Midbrain (tissue), 1 donor: ENCODE data around the gene MLXIPL.
"Not testable (repeated sequence)": the region's sequence is repeated elsewhere in the genome, so short reads cannot be mapped to it uniquely, and the experiment has no call there.

Experiments
- DNase-seq: peaks from one replicate; lab custom pipeline; 2025; lab: John Stamatoyannopoulos, UW

MLXIPL gene, protein sequence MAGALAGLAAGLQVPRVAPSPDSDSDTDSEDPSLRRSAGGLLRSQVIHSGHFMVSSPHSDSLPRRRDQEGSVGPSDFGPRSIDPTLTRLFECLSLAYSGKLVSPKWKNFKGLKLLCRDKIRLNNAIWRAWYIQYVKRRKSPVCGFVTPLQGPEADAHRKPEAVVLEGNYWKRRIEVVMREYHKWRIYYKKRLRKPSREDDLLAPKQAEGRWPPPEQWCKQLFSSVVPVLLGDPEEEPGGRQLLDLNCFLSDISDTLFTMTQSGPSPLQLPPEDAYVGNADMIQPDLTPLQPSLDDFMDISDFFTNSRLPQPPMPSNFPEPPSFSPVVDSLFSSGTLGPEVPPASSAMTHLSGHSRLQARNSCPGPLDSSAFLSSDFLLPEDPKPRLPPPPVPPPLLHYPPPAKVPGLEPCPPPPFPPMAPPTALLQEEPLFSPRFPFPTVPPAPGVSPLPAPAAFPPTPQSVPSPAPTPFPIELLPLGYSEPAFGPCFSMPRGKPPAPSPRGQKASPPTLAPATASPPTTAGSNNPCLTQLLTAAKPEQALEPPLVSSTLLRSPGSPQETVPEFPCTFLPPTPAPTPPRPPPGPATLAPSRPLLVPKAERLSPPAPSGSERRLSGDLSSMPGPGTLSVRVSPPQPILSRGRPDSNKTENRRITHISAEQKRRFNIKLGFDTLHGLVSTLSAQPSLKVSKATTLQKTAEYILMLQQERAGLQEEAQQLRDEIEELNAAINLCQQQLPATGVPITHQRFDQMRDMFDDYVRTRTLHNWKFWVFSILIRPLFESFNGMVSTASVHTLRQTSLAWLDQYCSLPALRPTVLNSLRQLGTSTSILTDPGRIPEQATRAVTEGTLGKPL

DNA sequence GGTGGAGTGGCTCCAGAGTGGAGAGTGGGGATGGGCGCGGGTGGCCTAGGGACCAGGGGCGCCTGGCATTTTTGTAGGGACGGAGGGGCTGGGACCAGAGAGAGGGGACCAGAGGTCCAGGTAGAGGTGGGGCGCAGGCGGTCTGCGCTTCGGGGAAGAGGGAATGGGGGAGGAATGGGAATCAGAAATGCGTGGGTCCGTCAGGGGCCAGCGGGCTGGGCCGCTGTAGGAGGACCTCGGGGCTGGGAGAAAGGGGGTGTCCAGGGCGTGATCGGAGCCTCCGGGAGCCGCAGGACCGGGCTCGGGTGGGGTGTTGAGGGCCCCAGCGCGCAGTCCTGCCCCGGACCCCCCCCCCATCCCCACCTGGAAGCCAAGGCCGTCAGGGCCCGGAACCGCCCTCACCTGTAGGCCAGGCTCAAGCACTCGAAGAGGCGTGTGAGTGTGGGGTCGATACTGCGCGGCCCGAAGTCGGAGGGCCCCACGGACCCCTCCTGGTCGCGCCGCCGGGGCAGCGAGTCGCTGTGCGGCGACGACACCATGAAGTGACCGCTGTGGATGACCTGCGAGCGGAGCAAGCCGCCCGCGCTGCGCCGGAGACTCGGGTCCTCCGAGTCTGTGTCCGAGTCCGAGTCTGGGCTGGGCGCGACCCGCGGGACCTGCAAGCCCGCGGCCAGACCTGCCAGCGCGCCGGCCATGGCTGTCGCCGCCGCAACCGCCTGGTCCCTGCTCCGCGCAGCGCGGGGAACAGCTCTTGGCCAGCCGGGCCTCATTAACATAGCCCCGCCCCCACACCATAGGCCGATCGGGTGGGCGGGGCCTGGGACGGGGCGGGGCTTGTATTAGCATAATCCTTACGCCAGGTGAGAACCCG lies at the start of gene MLXIPL:
MLXIPL (minus strand) TSS at position 725 of the 871 bp plus-strand sequence; CDS start at position 695, 30 bp downstream.
- DNase-seq: peak; percentile 41

DNA sequence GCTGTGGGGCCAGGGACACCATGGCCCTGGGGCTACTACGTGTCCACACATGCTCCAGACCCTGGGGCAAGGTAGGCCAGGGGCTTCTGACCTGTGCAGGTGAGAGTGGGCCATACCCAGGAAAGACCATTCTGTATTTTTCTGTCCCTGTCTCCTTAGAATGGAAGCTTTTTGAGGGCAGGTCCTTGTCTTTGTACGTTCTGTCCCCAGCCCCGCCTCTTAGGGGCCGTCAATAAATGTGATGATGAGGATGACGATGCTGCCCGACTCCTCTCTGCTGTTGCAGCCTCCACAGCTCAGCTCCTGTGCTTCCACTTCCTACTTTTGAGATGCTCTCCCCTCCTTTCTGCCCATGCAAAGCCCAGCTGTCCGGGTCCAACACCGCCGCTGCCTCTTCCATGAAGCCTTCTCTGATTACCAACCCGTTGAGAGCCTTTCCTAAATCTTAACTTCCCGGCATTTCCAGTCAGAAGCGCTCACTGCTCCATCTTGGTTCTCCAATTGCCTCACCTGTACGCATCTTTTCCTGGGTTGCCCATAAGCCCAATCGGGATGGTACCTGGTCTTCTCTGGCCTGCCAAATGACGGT lies 47.6 kb upstream of the MLXIPL start:
- no peak for DNase-seq

DNA sequence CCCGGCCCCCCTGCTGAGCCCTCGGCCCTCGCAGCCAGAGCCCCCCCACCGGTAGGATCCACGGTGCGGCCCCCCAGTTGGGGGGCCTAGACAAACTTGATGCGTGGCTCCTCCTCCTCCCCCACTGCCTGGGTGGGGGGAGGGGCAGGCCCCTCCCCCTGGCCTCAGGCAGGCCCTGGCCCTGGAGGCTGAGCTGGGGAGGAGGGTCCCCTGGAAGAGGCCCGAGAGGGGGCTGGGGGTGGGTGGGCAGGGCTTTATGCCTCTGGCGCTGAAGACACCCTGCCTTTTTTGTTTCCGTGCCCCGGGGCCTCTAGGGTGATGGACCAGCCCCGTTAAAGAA lies 47.0 kb upstream of the MLXIPL start:
- no peak for DNase-seq

DNA sequence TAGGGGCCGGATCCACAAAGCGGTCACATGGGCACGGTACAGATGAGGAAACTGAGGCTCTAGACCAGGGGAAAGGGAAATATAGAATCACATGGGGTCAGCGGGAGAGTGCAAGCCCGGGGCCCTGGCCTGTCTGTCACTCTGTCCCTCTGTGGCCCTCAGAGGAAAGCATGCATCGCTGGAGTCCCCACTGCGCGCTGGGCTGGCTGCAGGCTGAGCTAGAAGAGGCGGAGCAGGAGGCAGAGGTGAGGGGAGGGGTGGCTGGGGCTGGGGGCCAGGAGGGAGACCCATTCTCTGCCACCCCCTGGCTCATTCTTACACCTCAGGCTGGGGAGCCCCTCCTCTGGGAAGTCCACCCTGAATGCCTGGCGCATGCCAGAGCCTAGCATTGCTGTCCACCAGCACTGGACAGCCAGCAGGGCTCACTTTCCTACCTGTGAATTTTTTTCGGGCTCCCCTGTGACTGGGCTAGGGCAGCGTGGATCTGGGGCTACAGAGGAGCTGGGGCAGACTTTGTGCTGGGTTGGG lies 45.6 kb upstream of the MLXIPL start:
- no peak for DNase-seq

DNA sequence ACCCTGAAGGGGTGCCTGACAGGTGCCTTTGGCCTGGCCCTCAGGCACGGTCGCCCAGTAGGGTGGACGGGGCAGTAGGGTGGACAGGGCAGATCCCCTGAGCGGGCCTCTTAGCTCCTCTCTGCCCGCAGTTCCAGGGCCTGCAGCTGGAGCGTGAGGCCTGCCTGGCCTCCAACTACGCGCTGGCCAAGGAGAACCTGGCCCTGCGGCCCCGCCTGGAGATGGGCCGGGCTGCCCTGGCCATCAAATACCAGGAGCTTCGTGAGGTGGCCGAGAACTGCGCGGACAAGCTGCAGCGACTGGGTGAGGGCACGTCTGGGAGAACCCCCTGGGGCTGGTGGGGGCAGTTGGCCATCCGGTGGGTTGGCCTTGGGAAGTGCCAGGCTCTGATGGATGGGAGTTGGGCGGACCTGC lies 45.0 kb upstream of the MLXIPL start:
- DNase-seq: no peak

DNA sequence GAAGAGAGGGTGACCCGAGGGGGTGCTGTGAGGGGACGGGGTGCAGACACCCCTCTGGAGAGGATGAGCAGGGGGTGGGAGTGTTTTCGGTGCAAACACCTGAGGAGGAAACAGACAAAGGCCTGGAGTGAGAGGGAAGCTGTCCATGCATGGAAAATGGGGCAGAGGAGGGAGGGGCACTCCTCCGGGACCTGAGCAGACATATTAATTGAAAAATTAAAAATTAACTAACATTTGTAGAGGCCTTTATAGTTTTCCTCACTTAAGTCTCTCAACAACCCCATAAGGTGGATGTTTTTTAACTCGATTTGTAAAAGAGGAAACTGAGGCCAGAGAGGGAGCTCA lies 44.5 kb upstream of the MLXIPL start:
- no peak for DNase-seq

DNA sequence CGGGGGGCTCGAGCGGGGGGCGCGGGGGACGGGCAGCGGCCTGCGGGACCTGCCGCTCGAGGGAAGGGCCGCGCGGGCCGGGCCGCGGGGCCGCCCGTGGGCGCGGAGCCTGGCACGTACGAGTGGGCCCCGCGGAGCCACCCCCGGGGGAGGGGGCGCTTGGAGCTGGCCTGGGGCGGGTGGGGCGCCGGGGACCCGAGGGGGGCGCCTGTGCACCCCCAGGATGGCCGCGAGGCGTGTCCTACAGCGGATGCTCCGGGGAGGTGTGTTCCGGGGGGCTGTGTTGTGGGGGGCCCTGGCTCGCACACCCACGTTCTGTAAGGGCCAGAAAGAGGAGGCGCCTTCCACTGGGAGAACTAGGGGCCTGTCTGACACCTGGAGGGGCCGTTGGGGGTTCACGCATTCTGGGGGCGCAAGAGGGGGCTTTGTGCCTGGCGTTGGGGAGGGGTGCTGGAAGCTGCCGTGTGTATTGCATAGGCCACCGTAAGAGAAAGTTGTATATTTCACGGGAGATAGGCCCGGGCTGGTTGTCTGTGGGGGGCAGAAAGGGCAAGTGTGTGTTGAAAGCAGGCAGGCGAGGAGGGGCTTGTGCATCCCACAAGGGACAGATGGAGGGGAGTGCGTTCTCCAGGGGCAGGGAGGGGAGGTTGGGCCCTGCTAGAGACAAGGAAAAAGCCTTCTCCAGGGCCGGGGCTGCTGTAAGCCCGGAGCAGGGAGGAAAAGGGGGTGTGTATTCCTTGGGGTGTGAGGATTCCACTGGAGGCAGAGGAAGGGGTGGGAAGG lies 44.0 kb upstream of the MLXIPL start:
- DNase-seq: no peak

DNA sequence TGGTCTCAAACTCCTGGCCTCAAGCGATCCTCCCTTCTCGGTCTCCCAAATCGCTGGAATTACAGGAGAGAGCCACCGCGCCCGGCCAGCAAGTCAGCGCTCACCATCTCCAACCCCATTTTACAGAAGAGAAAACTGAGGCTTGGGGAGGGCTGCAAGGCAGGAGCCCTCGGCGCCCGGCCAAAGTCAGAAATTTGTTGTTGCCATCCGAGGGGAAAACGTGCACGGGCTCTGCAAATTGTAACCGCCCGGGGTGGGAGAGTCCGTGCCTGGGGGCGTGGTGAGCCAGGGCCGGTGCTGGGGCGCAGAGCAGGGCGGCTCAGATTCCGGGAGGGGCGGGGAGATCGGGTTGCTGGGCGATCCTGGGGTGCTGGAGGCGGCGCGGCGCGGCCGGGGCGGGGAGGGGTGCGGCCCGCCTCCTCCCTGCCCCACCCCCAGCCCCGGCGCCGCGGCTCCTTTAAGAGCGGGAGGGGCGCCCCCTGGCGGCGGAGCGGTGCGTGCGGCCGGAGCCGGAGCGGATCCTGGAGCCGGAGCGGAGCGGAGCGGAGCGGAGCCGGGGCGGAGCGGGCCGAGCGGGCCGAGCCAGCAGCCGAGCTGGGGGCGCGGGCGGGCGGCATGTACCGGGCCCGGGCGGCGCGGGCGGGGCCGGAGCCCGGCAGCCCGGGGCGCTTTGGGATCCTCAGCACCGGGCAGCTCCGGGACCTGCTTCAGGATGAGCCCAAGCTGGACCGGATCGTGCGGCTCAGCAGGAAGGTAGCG lies 43.2 kb upstream of the MLXIPL start, which contains the start of gene VPS37D:
VPS37D (plus strand) TSS at position 488 of the 759 bp plus-strand sequence; CDS start at position 616, 128 bp downstream.
- DNase-seq: peak; percentile 87

DNA sequence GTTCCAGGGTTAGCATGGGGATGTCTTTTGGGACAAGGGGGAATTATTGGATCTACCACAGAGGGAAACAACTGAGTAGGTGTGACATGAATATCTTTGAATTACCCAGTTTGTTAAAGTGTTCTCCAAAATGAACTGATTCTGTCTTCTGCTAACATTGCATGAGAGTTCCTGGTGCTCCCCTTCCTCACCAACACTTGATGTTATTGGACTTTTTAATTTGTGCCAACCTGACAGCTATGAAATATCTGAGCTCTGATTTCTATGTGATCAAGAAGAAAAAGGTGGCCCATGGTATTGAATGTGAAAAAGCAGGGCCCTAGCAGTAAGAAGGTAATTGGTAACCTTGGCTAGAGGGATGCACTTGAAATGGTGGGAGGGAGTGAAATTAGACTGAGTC lies 38.7 kb upstream of the MLXIPL start:
- DNase-seq: no peak

DNA sequence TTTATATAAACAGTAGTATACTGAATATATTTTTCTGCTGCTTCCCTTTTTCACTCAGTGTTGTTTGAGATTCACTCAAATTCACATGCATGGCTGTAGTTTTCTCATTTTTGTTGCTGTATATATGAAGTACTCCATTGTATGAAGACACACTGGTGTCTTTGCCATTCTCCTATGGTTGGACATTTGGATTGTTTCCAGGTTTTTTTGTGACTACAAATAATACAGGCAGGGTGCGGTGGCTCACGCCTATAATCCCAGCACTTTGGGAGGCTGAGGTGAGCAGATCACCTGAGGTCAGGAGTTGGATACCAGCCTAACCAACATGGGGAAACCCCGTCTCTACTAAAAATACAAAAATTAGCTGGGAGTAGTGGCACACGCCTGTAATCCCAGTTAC lies 36.3 kb upstream of the MLXIPL start:
- not testable (repeated sequence) for DNase-seq

DNA sequence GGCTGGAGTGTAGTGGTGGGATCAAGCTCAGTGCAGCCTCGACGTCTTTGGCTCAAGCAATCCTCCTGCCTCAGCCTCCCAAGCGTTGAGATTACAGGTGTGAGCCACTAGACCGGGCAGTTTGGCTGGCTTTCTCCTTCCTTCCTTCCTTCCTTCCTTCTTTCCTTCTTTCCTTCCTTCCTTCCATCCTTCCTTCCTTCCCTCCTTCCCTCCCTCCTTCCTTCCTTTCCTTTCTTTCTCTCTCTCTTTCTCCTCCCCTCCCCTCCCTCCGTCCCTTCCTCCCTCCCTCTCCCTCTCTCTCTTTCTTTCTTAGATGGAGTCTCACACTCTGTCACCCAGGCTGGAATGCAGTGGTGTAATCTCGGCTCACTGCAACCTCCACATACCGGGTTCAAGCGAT lies 35.7 kb upstream of the MLXIPL start:
- no peak for DNase-seq

DNA sequence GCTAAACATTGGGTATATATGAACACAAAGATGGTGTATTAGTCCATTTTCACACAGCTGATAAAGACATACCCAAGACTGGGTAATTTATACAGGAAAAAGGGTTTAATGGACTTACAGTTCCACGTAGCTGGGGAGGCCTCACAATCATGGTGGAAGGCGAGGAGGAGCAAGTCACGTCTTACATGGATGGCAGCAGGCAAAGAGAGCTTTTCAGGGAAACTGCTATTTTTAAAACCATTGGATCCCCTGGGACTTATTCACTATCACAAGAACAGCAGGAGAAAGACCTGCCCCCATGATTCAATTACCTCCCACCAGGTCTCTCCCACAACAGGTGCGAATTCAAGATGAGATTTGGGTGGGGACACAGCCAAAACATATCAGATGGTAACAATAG lies 31.0 kb upstream of the MLXIPL start:
- not testable (repeated sequence) for DNase-seq

DNA sequence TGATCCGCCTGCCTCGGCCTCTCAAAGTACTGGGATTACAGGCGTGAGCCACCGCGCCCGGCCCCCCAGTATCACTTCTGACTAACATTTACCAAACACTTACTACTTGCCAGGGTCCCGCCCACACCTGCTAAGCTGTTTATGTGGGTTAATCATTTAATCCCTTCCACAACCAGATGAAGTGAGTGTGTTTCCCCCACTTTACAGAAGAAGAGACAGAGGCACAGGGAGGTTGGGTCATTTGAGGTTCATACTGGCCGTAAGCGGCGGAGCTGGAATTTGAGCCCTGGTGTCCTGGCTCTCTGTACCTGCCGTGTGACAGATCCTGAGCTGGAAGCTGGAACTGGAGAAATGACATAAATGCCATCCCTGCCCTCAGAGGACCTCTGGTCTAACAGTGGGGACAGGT lies 28.2 kb upstream of the MLXIPL start:
- DNase-seq: no peak

DNA sequence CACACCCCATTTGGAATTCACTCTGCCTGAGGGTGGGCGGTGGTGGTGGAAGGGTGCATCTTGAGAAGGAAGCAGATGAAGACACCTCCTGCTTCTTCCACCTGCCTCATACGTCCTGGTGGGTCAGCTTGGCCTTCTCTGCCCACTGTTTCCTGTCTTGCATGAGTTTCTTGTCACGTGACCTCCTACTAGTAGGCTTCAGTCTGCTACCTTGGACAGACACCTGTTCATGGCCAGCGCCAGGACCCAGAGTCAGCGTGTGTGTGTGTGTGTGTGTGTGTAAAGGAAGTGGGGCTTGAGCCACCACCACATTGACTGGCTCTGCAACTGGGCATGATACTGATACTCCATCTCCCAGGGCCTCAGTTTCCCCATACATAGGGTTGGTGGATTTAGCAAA lies 26.2 kb upstream of the MLXIPL start:
- DNase-seq: no peak

DNA sequence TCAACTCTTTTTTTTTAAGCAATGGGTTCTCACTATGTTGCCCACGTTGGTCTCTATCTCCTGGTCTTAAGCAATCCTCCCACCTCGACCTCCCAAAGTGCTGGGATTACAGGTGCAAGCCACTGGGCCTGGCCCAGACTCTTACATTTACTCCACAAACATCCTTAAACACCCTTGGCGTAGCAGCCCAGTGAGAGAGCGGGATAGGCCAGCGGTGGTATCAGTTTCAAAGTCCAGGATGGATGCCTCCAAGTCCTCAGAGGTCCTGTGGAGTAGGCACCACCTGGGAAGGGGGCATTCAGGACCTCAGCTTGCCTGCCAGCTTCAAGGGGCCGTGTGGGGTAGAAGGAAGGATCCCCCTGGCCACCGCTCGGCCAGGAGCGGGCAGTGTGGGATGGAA lies 25.3 kb upstream of the MLXIPL start:
- no peak for DNase-seq

DNA sequence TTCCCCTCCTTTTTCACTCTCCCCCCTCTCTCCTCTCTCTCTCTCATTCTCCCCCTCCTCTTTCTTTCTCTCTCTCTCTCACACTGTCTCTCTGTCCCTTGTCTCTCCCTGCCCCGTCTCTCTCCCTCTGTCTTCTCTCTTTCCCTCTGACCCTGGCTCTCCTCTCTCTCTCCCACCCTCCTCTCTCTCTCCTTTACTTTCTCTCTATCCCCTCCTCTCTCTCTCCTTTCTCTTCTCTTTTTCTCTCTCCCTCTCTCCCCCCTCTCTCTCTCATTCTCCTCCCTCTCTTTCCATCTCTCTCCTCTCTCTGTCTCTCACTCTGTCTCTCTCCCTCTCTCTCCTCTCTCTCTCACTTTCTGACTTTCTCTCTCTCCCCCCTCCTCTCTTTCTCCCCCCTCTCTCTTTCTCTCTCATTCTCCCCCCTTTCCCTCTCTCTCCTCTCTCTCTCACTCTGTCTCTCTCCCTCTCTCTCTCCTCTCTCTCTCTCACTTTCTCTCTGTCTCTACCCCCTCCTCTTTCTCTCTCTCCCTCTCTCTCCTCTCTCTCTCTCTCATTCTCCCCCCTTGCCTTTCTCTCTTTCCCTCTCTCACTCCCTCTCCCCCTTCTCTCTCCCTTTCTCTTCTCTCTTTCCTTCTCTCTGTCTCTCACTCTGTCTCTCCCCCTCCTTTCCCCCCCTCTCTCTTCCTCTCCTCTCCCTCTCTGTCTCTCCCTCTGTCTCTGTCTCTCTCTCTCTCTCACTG lies 24.4 kb upstream of the MLXIPL start:
- no peak for DNase-seq

DNA sequence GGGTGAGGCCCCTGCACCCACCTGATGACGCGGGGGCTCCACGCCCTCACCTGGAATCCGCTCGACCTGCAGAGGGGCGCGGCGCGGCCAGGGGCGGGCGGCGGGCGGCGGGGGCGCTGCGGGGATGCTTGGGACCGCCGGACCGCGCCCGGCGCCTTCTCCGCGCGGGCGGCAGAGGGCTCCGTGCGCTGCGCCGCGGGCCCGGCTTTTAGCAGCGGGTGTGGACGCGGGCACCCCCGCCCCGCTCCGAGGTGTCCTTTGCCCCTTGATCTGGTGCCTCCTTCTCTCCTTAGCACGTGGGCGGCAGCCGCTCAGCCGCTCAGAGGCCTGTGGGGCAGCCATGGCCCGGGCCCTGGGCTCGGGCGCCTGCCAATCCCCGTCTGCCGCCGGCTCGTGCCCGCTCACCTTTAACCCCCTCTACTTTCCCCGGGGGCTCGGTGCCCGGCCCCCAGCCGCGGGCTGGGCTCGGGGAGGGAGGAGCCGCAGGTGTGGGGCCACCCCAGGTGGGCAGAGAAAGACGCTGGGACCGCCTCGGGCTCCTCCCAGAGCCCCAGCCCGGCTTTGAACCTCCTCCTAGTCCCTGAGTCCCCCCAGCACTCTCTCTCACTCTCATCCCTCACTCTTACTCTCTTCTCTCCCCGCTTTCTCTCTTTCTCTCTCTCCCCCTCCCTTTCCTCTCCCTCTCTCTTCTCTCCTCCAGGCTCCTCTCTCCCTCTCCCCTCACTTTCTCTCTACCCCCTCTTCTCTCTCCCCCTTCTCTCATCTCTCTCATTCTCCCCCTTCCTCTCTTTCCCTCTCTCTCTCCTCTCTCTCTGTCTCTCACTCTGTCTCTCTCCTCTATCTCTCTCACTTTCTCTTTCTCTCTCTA lies 23.6 kb upstream of the MLXIPL start:
- no peak for DNase-seq
